ENCODE results near the gene KCNQ5.

Gene KCNQ5

DNA sequence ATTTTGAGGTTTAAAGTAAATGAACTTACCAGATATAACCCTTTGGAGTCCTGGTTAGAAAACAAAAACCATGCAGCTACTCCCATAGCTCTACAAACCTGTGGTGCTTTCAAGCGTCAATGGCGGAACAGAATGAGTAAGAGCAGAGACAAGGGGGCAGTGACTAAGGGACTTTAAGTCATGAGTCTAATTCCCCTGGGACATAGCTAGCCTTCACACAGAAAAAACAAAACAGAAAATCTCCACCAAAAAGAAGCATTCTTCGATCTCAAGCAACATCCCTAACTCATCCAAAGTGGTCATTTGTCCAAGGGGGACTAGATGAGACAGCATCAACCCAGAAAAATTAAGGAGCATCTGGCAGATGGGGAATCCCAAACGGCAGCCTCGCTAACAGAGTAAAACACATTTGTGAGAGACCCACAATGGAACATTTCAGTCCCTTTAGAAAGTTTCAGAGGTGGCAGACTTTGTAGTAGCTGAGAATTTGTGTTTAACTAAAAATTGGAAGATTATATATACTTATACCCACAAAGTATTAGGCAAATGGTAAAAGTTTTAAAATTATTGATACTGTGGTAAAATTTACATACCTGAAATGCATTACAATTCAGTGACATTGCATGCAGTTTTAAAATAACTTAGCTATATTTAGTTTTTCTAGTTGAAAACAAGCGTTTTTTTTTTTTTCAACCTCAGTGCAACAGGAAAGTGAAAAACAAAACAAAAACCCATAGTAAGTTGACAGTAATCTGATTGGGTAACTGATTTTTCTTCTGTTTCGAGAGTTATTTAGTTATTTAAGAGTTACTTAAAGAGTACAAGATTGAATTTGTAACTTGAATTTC is 67.5 kb downstream of the KCNQ5 start:
- Histone ChIP-seq H3K36me3 (replicated peaks; ENCODE audit: low read depth, low read length) (no peaks in the 10 kb centered on the region), H3K9me3 (ENCODE audit: insufficient read depth, low read length) (no peaks in the 10 kb centered on the region), H3K79me2 (ENCODE audit: low read length) (no peaks in the 10 kb centered on the region), H4K20me1 (ENCODE audit: insufficient read depth, low read length) (no peaks in the 10 kb centered on the region), H3K27ac (ENCODE audit: low read length) (peak overlapping the region; percentile 58), H3K4me3 (ENCODE audit: low read length) (peak overlapping the region; percentile 70), H2AFZ (ENCODE audit: low read depth, low read length) (peak overlapping the region; percentile 26; the same call in 1 of the 2 replicates), H3K4me1 (ENCODE audit: low read length) (peaks cover 18% of the 10 kb centered on the region), H3K27me3 (ENCODE audit: low read depth, low read length) (no peaks in the 10 kb centered on the region), H3K9ac (ENCODE audit: low read length) (peak overlapping the region; percentile 39), H3K4me2 (ENCODE audit: low read length) (peak overlapping the region; percentile 79)
- TF ChIP-seq EZH2phosphoT487 (IDR thresholded peaks at IDR 0.05; ENCODE audit: low read depth), result no peak
- TF ChIP-seq, protein P1, sequence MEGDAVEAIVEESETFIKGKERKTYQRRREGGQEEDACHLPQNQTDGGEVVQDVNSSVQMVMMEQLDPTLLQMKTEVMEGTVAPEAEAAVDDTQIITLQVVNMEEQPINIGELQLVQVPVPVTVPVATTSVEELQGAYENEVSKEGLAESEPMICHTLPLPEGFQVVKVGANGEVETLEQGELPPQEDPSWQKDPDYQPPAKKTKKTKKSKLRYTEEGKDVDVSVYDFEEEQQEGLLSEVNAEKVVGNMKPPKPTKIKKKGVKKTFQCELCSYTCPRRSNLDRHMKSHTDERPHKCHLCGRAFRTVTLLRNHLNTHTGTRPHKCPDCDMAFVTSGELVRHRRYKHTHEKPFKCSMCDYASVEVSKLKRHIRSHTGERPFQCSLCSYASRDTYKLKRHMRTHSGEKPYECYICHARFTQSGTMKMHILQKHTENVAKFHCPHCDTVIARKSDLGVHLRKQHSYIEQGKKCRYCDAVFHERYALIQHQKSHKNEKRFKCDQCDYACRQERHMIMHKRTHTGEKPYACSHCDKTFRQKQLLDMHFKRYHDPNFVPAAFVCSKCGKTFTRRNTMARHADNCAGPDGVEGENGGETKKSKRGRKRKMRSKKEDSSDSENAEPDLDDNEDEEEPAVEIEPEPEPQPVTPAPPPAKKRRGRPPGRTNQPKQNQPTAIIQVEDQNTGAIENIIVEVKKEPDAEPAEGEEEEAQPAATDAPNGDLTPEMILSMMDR (IDR thresholded peaks at IDR 0.05; ENCODE audit: low read depth, low read length), result no peak

DNA sequence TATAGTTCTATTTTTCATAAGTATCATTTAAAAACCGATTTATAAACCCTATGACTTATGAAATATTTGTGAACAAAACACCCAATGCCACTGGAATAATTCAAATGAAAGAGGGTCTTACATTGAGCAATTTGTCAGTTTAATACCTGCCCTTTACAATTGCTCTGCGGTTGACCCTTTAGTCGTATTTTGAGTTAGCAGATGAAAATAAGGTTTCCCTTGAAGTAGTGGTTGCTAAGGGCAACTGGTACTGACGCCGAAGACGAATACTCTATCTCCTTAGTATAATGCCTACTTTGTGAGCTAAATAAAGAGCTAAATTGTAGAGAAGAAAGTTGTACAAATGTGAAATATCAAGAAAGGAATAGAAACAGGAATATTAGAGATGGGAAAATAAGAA is 69.4 kb downstream of the KCNQ5 start:
- Histone ChIP-seq H3K4me1 (ENCODE audit: low read length) (peaks cover 17% of the 10 kb centered on the region), H3K4me3 (ENCODE audit: low read length) (no peak overlapping the region), H3K79me2 (ENCODE audit: low read length) (no peaks in the 10 kb centered on the region), H3K4me2 (ENCODE audit: low read length) (no peak overlapping the region), H3K27ac (ENCODE audit: low read length) (no peak overlapping the region), H3K9ac (ENCODE audit: low read length) (no peak overlapping the region), H2AFZ (ENCODE audit: low read depth, low read length) (no peak overlapping the region), H3K36me3 (replicated peaks; ENCODE audit: low read depth, low read length) (peaks cover 4% of the 10 kb centered on the region), H3K9me3 (ENCODE audit: insufficient read depth, low read length) (peaks cover 4% of the 10 kb centered on the region; the same call in 1 of the 2 replicates), H4K20me1 (ENCODE audit: insufficient read depth, low read length) (no peaks in the 10 kb centered on the region), H3K27me3 (ENCODE audit: low read depth, low read length) (no peaks in the 10 kb centered on the region)
- no peak for TF ChIP-seq EZH2phosphoT487 (IDR thresholded peaks at IDR 0.05; ENCODE audit: low read depth)
- TF ChIP-seq, protein P1 (IDR thresholded peaks at IDR 0.05; ENCODE audit: low read depth, low read length), result no peak

DNA sequence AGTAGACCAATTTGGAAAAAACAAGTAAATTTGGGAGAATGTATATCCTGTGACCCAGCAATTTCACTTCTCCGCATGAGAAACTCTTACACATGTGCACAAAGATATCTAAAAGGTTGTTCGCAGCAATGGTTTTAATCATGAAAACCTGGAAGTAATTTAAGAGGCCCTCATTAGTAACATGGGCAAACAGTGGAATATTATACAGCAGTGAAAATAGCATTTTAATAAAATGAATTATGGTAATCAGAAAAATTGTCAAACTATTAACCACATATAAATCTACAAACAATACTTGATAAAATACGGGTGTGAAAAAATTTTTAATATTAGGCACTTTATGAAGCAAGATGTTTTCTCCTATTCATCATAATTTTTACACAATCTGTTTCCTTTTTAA is 74.2 kb downstream of the KCNQ5 start:
- H3K4me3 ChIP-seq (ENCODE audit: low read length), result no peak overlapping the region
- H3K27ac ChIP-seq (ENCODE audit: low read length), result no peak overlapping the region
- H3K4me1 ChIP-seq (ENCODE audit: low read length), result peaks cover 7% of the 10 kb centered on the region
- H3K79me2 ChIP-seq (ENCODE audit: low read length), result no peaks in the 10 kb centered on the region
- H3K9me3 ChIP-seq (ENCODE audit: insufficient read depth, low read length), result peaks cover 6% of the 10 kb centered on the region; the same call in 1 of the 2 replicates
- H4K20me1 ChIP-seq (ENCODE audit: insufficient read depth, low read length), result no peaks in the 10 kb centered on the region
- no peak overlapping the region for H2AFZ ChIP-seq (ENCODE audit: low read depth, low read length)
- TF ChIP-seq, protein P1 (IDR thresholded peaks at IDR 0.05; ENCODE audit: low read depth, low read length), result no peak
- no peak for TF ChIP-seq EZH2phosphoT487 (IDR thresholded peaks at IDR 0.05; ENCODE audit: low read depth)
- no peak overlapping the region for H3K4me2 ChIP-seq (ENCODE audit: low read length)
- no peak overlapping the region for H3K9ac ChIP-seq (ENCODE audit: low read length)
- H3K36me3 ChIP-seq (replicated peaks; ENCODE audit: low read depth, low read length), result peaks cover 4% of the 10 kb centered on the region
- H3K27me3 ChIP-seq (ENCODE audit: low read depth, low read length), result no peaks in the 10 kb centered on the region

DNA sequence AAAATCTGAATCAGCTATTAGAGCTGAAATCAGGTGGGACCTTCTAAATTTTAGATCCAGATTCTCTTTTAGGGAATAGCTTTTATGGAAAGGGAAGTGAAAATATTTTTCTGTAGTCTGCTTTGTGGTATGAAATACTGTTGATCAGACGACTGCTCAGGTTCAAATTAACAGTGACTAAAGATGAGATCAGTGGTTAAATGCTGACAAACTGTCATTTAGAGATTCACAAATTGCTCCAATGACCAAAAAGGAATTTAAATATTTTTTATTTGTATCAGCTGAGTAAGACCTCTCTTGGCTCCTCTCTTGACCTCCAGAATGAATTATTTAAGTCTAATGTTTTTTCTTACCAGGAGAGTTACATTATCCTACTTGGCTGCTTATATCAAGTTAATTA is 77.3 kb downstream of the KCNQ5 start:
- H3K36me3 ChIP-seq (replicated peaks; ENCODE audit: low read depth, low read length), result peaks cover 4% of the 10 kb centered on the region
- no peaks in the 10 kb centered on the region for H3K79me2 ChIP-seq (ENCODE audit: low read length)
- H3K9ac ChIP-seq (ENCODE audit: low read length), result no peak overlapping the region
- no peak for TF ChIP-seq EZH2phosphoT487 (IDR thresholded peaks at IDR 0.05; ENCODE audit: low read depth)
- TF ChIP-seq, protein P1 (IDR thresholded peaks at IDR 0.05; ENCODE audit: low read depth, low read length), result no peak
- no peaks in the 10 kb centered on the region for H3K27me3 ChIP-seq (ENCODE audit: low read depth, low read length)
- no peaks in the 10 kb centered on the region for H4K20me1 ChIP-seq (ENCODE audit: insufficient read depth, low read length)
- no peak overlapping the region for H3K27ac ChIP-seq (ENCODE audit: low read length)
- peaks cover 7% of the 10 kb centered on the region for H3K4me1 ChIP-seq (ENCODE audit: low read length)
- peaks cover 6% of the 10 kb centered on the region; the same call in 1 of the 2 replicates for H3K9me3 ChIP-seq (ENCODE audit: insufficient read depth, low read length)
- H3K4me3 ChIP-seq (ENCODE audit: low read length), result no peak overlapping the region
- no peak overlapping the region for H2AFZ ChIP-seq (ENCODE audit: low read depth, low read length)
- no peak overlapping the region for H3K4me2 ChIP-seq (ENCODE audit: low read length)
